Measurements from ENCODE around the gene GJC1. TPM values are rescaled to one million over a fixed set of nuclear protein-coding genes. Genes with fewer than 3 reads are reported as not detected.

GJC1 gene
- total RNA-seq, 4 donors from 2014 or later: 3.1 to 18.6 (median 9.0) TPM

GRCh38 chr17:44798356-44798755 is 31.7 kb downstream of the GJC1 start:
- no peaks in the 10 kb centered on the region for H3K9me3 ChIP-seq
- H3K4me3 ChIP-seq: no peak overlapping the region
- no peaks in the 10 kb centered on the region for H3K36me3 ChIP-seq
- 84% methylated on average over 2 of the region's 2 CpGs for WGBS, 2 donors
- peak overlapping the region in 1 of 4 donors; percentile 26 for H3K27ac ChIP-seq
- no peak for DNase-seq (ENCODE audit: low spot score in 2 of 2)
- H3K4me1 ChIP-seq: peaks cover 0 to 31% (median 5%) of the 10 kb centered on the region in 4 donors
- TF ChIP-seq POLR2A (IDR thresholded peaks at IDR 0.05): no peak
- TF ChIP-seq EP300 (IDR thresholded peaks at IDR 0.05): no peak
- no peak for TF ChIP-seq CTCF (IDR thresholded peaks at IDR 0.05)
- no peaks in the 10 kb centered on the region for H3K27me3 ChIP-seq

DNA sequence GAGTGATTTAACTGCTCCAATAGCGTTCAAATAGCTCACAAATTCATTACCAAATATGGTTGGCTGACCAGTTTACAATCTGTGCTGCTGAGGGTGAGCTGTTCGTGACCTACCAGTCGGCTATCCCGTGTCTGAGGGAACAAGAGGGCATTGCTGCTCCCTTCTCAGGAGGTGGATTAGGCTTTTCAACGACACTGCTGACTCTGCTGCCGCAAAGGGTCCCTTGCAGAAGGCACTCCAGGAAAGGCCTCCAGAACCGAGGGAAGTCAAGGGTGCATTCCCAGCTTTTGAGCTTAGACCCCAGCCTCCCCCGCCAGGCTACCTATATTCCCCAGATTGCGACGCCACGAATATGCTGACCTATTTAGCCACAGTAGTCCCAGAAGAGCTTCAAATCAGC is 32.3 kb downstream of the GJC1 start:
- Histone ChIP-seq H3K27ac (peak overlapping the region in 2 of 4 donors; percentile 26 to 50), H3K36me3 (no peaks in the 10 kb centered on the region), H3K27me3 (no peaks in the 10 kb centered on the region), H3K4me1 (peaks cover 0 to 27% (median 5%) of the 10 kb centered on the region in 4 donors), H3K4me3 (no peak overlapping the region), H3K9me3 (no peaks in the 10 kb centered on the region)
- 49 to 68% methylated on average over 11 of the region's 11 CpGs for WGBS, 2 donors
- TF ChIP-seq EP300 (IDR thresholded peaks at IDR 0.05) (no peak), CTCF (IDR thresholded peaks at IDR 0.05) (no peak), POLR2A (IDR thresholded peaks at IDR 0.05) (no peak)
- DNase-seq (ENCODE audit: low spot score in 2 of 2): no peak

DNA sequence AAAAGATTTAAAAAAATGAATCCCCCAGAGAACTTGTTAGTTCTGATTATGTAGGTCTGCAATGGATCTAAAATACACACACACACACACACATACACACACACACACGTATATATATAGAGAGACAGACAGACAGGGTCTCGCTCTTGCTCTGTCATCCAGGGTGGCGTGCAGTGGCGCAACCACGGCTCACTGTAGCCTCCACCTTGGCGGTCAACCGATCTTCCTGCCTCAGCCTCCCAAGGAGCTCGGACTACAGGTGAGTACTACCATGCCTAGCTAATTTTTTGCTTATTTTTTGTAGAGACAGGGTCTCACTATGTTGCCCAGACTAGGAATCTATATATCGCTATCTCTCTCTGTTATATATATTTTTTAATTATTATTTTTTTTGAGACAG is 33.4 kb downstream of the GJC1 start:
- no peak for TF ChIP-seq EP300 (IDR thresholded peaks at IDR 0.05)
- TF ChIP-seq POLR2A (IDR thresholded peaks at IDR 0.05): no peak
- no peak for TF ChIP-seq CTCF (IDR thresholded peaks at IDR 0.05)
- no peak for DNase-seq (ENCODE audit: low spot score in 2 of 2)
- no peak overlapping the region for H3K4me3 ChIP-seq
- peak overlapping the region in 1 of 4 donors; percentile 48 for H3K27ac ChIP-seq
- peaks cover 0 to 24% (median 5%) of the 10 kb centered on the region in 4 donors for H3K4me1 ChIP-seq
- H3K27me3 ChIP-seq: no peaks in the 10 kb centered on the region
- no peaks in the 10 kb centered on the region for H3K9me3 ChIP-seq
- 91 to 95% methylated on average over 9 of the region's 9 CpGs for WGBS, 2 donors
- no peaks in the 10 kb centered on the region for H3K36me3 ChIP-seq

DNA sequence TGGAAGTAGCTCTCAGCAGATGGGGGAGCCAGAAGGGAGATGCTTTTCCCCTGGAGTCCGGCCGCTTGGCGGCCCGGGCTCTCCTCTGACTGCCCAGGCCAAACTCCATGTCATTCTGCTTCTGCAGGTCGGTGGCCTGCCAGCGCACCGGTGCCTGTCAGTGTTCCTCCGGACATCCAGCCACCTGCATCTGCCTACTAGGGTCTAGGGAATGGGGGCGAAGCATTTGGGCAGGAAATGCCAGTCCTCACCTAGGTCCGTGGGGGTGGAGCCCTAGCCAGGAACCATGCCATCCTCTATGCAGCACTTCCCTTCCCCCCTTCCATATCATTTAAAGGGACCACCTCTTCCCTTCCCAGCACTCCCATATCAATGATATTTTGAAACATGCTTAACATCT is 34.2 kb downstream of the GJC1 start:
- H3K4me3 ChIP-seq: no peak overlapping the region
- H3K27ac ChIP-seq: peak overlapping the region in 3 of 4 donors; percentile 8 to 90 (median 58)
- no peaks in the 10 kb centered on the region for H3K9me3 ChIP-seq
- no peak for TF ChIP-seq CTCF (IDR thresholded peaks at IDR 0.05)
- no peak for TF ChIP-seq EP300 (IDR thresholded peaks at IDR 0.05)
- TF ChIP-seq POLR2A (IDR thresholded peaks at IDR 0.05): no peak
- H3K27me3 ChIP-seq: no peaks in the 10 kb centered on the region
- DNase-seq (ENCODE audit: low spot score in 2 of 2): no peak
- peaks cover 0 to 24% (median 5%) of the 10 kb centered on the region in 4 donors for H3K4me1 ChIP-seq
- no peaks in the 10 kb centered on the region for H3K36me3 ChIP-seq
- 52 to 62% methylated on average over 6 to 10 of the region's 10 CpGs for WGBS, 2 donors

- Histone ChIP-seq H3K4me3 (no peak overlapping the region), H3K36me3 (no peaks in the 10 kb centered on the region), H3K4me1 (peaks cover 0 to 24% (median 5%) of the 10 kb centered on the region in 4 donors), H3K9me3 (no peaks in the 10 kb centered on the region), H3K27ac (peak overlapping the region in 3 of 4 donors; percentile 38 to 90 (median 58)), H3K27me3 (no peaks in the 10 kb centered on the region)
- WGBS, 2 donors: 42 to 44% methylated on average over 9 of the region's 9 CpGs
- DNase-seq (ENCODE audit: low spot score in 2 of 2): no peak
- no peak for TF ChIP-seq POLR2A (IDR thresholded peaks at IDR 0.05)
- TF ChIP-seq EP300 (IDR thresholded peaks at IDR 0.05): no peak
Observed at GRCh38 chr17:44795421-44795820, 34.7 kb downstream of the GJC1 start.

Data from tibial nerve (tissue), 4 donors.